ENCODE measurements around the gene STX1A.

The STX1A gene

DNA sequence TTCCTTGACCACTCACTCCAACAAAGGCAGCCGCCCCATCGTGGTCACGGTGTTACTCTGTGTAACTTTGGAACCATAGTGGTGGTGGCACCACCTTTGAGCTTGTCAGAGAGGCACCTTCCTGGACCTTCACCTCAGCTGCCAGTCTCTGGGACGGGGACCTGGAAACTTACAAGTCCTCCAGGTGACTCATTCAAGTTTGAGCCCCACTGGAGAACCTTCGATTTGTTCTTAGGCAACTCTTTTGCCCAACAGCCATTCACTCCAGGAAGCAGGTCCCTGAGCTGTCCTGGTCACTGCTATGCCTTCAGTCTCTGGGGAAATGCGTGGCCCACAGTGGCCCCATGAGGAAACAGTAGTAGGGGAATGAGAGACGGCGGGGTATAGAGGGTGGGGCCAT is 17.2 kb downstream of the STX1A start:
- H3K9me3 ChIP-seq (ENCODE audit: low read length): no peaks in the 10 kb centered on the region
- peaks cover 3% of the 10 kb centered on the region for H3K4me1 ChIP-seq (ENCODE audit: insufficient read depth, low read length, severe bottlenecking)
- no peaks in the 10 kb centered on the region for H3K9me2 ChIP-seq (ENCODE audit: low read depth, low read length)
- no peak overlapping the region for H3K9ac ChIP-seq (ENCODE audit: low read length)
- H3K4me2 ChIP-seq (ENCODE audit: low read length): no peak overlapping the region
- no peaks in the 10 kb centered on the region for H3K79me2 ChIP-seq (ENCODE audit: insufficient read depth, low read length)
- H3K4me3 ChIP-seq (ENCODE audit: low read depth, low read length, poor library complexity, severe bottlenecking): no peak overlapping the region
- H3F3A ChIP-seq (ENCODE audit: insufficient read depth, low read length): no peaks in the 10 kb centered on the region
- H3K27me3 ChIP-seq (ENCODE audit: insufficient read depth, low read length): peaks cover 10% of the 10 kb centered on the region; the same call in 1 of the 2 replicates
- H2AFZ ChIP-seq (ENCODE audit: low read length): no peak overlapping the region
- H3K36me3 ChIP-seq (ENCODE audit: insufficient read depth, low read length): peaks cover 26% of the 10 kb centered on the region
- H3K27ac ChIP-seq (ENCODE audit: low read depth, low read length, poor library complexity, severe bottlenecking): no peak overlapping the region
- no peaks in the 10 kb centered on the region for H4K20me1 ChIP-seq (ENCODE audit: insufficient read depth, low read length)
- no peak for TF ChIP-seq EZH2 (IDR thresholded peaks at IDR 0.05; ENCODE audit: borderline replicate concordance, low read length)
- TF ChIP-seq, protein P1, sequence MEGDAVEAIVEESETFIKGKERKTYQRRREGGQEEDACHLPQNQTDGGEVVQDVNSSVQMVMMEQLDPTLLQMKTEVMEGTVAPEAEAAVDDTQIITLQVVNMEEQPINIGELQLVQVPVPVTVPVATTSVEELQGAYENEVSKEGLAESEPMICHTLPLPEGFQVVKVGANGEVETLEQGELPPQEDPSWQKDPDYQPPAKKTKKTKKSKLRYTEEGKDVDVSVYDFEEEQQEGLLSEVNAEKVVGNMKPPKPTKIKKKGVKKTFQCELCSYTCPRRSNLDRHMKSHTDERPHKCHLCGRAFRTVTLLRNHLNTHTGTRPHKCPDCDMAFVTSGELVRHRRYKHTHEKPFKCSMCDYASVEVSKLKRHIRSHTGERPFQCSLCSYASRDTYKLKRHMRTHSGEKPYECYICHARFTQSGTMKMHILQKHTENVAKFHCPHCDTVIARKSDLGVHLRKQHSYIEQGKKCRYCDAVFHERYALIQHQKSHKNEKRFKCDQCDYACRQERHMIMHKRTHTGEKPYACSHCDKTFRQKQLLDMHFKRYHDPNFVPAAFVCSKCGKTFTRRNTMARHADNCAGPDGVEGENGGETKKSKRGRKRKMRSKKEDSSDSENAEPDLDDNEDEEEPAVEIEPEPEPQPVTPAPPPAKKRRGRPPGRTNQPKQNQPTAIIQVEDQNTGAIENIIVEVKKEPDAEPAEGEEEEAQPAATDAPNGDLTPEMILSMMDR (IDR thresholded peaks at IDR 0.05; ENCODE audit: low read length): no peak

DNA sequence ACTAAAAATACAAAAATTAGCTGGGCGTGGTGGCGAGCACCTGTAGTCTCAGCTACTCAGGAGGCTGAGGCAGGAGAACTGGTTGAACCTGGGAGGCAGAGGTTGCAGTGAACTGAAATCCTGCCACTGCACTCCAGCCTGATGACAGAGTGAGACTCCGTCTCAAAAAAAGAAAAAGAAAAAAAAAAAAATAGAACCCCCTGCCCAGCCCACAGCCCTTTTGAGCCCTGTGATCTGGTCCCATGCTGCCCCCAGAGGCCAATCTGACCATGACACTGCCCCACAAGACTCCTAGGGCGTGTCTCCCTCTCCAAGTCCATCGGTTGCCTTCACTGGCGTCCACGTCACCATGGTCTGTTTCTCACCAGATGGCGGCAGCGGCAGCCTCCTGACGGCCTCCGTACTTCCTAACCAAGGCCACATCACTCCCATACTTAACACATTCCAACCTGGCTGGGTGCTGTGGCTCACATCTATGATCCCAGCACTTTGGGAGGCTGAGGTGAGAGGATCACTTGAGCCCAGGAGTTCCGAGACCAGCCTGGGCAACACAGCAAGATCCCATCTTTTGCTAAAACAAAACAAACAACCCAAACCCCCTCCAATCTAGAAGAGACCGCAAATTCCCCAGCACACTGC is 18.0 kb downstream of the STX1A start:
- Histone ChIP-seq H3K27me3 (ENCODE audit: insufficient read depth, low read length) (peaks cover 10% of the 10 kb centered on the region; the same call in 1 of the 2 replicates), H3K4me1 (ENCODE audit: insufficient read depth, low read length, severe bottlenecking) (peaks cover 3% of the 10 kb centered on the region), H3K27ac (ENCODE audit: low read depth, low read length, poor library complexity, severe bottlenecking) (no peak overlapping the region), H3K9me3 (ENCODE audit: low read length) (no peaks in the 10 kb centered on the region), H4K20me1 (ENCODE audit: insufficient read depth, low read length) (no peaks in the 10 kb centered on the region), H3K36me3 (ENCODE audit: insufficient read depth, low read length) (peaks cover 34% of the 10 kb centered on the region), H2AFZ (ENCODE audit: low read length) (no peak overlapping the region), H3K4me2 (ENCODE audit: low read length) (no peak overlapping the region), H3K9me2 (ENCODE audit: low read depth, low read length) (no peaks in the 10 kb centered on the region), H3K79me2 (ENCODE audit: insufficient read depth, low read length) (no peaks in the 10 kb centered on the region), H3F3A (ENCODE audit: insufficient read depth, low read length) (no peaks in the 10 kb centered on the region), H3K9ac (ENCODE audit: low read length) (no peak overlapping the region), H3K4me3 (ENCODE audit: low read depth, low read length, poor library complexity, severe bottlenecking) (no peak overlapping the region)
- TF ChIP-seq, protein P1 (IDR thresholded peaks at IDR 0.05; ENCODE audit: low read length): peak; percentile 71
- no peak for TF ChIP-seq EZH2 (IDR thresholded peaks at IDR 0.05; ENCODE audit: borderline replicate concordance, low read length)

DNA sequence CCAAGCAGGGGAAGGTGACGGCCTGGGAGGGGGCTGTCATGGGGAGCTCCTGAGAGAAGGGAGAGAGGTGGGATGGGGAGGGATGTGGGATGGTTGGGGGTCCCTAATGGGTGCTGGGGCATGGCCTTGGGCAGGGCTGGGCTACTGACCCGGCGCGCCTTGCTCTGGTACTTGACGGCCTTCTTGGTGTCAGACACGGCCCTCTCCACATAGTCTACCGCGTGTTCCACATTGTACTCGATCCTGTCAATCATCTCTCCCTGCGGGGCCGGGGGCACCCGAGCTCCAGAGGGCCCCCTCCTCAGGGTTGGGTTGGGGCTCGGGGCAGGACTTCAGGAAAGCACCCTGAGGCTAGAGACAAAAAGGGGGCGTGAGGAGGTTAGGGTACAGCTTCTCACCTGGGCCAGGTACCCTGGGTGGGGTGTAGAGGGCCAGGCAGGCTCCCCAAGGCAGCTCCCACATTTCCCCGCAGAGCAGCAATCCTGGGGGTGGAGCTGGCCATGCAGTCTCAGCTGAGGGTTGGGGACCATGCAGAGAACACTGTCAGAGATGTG is 18.8 kb downstream of the STX1A start:
- Histone ChIP-seq H3K4me2 (ENCODE audit: low read length) (no peak overlapping the region), H3K79me2 (ENCODE audit: insufficient read depth, low read length) (no peaks in the 10 kb centered on the region), H3K27ac (ENCODE audit: low read depth, low read length, poor library complexity, severe bottlenecking) (no peak overlapping the region), H3K4me1 (ENCODE audit: insufficient read depth, low read length, severe bottlenecking) (peaks cover 3% of the 10 kb centered on the region), H3K4me3 (ENCODE audit: low read depth, low read length, poor library complexity, severe bottlenecking) (no peak overlapping the region), H3K27me3 (ENCODE audit: insufficient read depth, low read length) (peaks cover 10% of the 10 kb centered on the region; the same call in 1 of the 2 replicates), H3K9me2 (ENCODE audit: low read depth, low read length) (no peaks in the 10 kb centered on the region), H2AFZ (ENCODE audit: low read length) (no peak overlapping the region), H3K9ac (ENCODE audit: low read length) (no peak overlapping the region), H4K20me1 (ENCODE audit: insufficient read depth, low read length) (no peaks in the 10 kb centered on the region), H3F3A (ENCODE audit: insufficient read depth, low read length) (no peaks in the 10 kb centered on the region), H3K9me3 (ENCODE audit: low read length) (no peaks in the 10 kb centered on the region), H3K36me3 (ENCODE audit: insufficient read depth, low read length) (peaks cover 42% of the 10 kb centered on the region)
- TF ChIP-seq, protein P1 (IDR thresholded peaks at IDR 0.05; ENCODE audit: low read length): no peak
- TF ChIP-seq EZH2 (IDR thresholded peaks at IDR 0.05; ENCODE audit: borderline replicate concordance, low read length): no peak

All from OCI-LY1 (cell line).